HG03439 (cell line): ENCODE measurements around the gene WDR33.

ENCODE experiments used
- ATAC-seq: cut with Tn5 transposase; IDR thresholded peaks from one replicate; pipeline ENCODE4 v1.9.1; 2021; ENCODE audit warnings: mild to moderate bottlenecking, moderate library complexity; ENCODE audit not compliant: unreplicated experiment

Gene WDR33

GRCh38 chr2:127721978-127722355 is 89.0 kb downstream of the WDR33 start:
- no peak for ATAC-seq

GRCh38 chr2:127721311-127721977 is 89.5 kb downstream of the WDR33 start:
- ATAC-seq = no peak

GRCh38 chr2:127719301-127720218 is 91.4 kb downstream of the WDR33 start:
- ATAC-seq = no peak

GRCh38 chr2:127718271-127718670 is 92.7 kb downstream of the WDR33 start:
- ATAC-seq = no peak

GRCh38 chr2:127715778-127716449 is 95.1 kb downstream of the WDR33 start:
- ATAC-seq = no peak

GRCh38 chr2:127713562-127713961 is 97.4 kb downstream of the WDR33 start:
- no peak for ATAC-seq

GRCh38 chr2:127712999-127713398 is 98.0 kb downstream of the WDR33 start:
- no peak for ATAC-seq

GRCh38 chr2:127709336-127709735 is 101.6 kb downstream of the WDR33 start:
- no peak for ATAC-seq

- ATAC-seq = no peak
These were observed 102.9 kb downstream of the WDR33 start for GRCh38 chr2:127707890-127708648.

- ATAC-seq = no peak
These were observed 104.6 kb downstream of the WDR33 start for GRCh38 chr2:127706215-127706990.

GRCh38 chr2:127705391-127706065 is 105.4 kb downstream of the WDR33 start:
- ATAC-seq = no peak

GRCh38 chr2:127704641-127705390 is 106.2 kb downstream of the WDR33 start:
- ATAC-seq = no peak

GRCh38 chr2:127703282-127703681 is 107.7 kb downstream of the WDR33 start:
- ATAC-seq = no peak

- no peak for ATAC-seq
These were observed 108.5 kb downstream of the WDR33 start for GRCh38 chr2:127702395-127703009.

GRCh38 chr2:127701651-127702394 is 109.1 kb downstream of the WDR33 start:
- peak; percentile 36 for ATAC-seq

- ATAC-seq = peak; percentile 72
These were observed 109.7 kb downstream of the WDR33 start, which contains the start of gene SFT2D3 for GRCh38 chr2:127701193-127701650. TSS of gene SFT2D3 (plus strand) at chr2:127701497. CDS start at chr2:127701529, 32 bp downstream.

- peak; percentile 61 for ATAC-seq
These were observed 110.3 kb downstream of the WDR33 start for GRCh38 chr2:127700527-127701192.
